HepG2 (cell line): Measurements from ENCODE around the gene PHRF1. TPM values are rescaled to one million over a fixed set of nuclear protein-coding genes. Genes with fewer than 3 reads are reported as not detected.

ENCODE experiments used
- CREB3 ChIP-seq: sonication (generic); formaldehyde crosslinking; IDR thresholded peaks from 2 replicates; pipeline ENCODE4 v1.5.0; 2020; ENCODE audit warnings: missing genetic modification reagents
- ELF1 ChIP-seq: sonication (generic); formaldehyde crosslinking; IDR thresholded peaks from 2 replicates; pipeline ENCODE4 v1.4.0; 2020; ENCODE audit warnings: missing genetic modification reagents
- KLF13 ChIP-seq: sonication (generic); formaldehyde crosslinking; IDR thresholded peaks from 2 replicates; pipeline ENCODE4 v1.4.0; 2020; ENCODE audit warnings: mild to moderate bottlenecking, missing genetic modification reagents
- KLF16 ChIP-seq, 2 experiments: sonication (generic) in 1 of 2; formaldehyde crosslinking in 1 of 2; IDR thresholded peaks; 2 replicates each; pipeline versions ENCODE4 v1.6.1 to v1.8.0; 2016 to 2023; ENCODE audit warnings: missing genetic modification reagents in 2 of 2, missing compliant biosample characterization in 1 of 2
- MXD4 ChIP-seq: IDR thresholded peaks from 2 replicates; pipeline ENCODE4 v1.6.1; 2016; ENCODE audit warnings: mild to moderate bottlenecking, missing biosample characterization, missing genetic modification reagents
- NFATC3 ChIP-seq: sonication (generic); formaldehyde crosslinking; IDR thresholded peaks from 2 replicates; pipeline ENCODE4 v1.5.1; 2020; ENCODE audit warnings: mild to moderate bottlenecking, missing genetic modification reagents
- PREB ChIP-seq: sonication (generic); formaldehyde crosslinking; IDR thresholded peaks from 2 replicates; pipeline ENCODE4 v1.4.0; 2020; ENCODE audit warnings: missing genetic modification reagents
- RORA ChIP-seq: sonication (generic); formaldehyde crosslinking; IDR thresholded peaks from 2 replicates; pipeline ENCODE4 v1.5.0; 2020; ENCODE audit warnings: mild to moderate bottlenecking, missing genetic modification reagents, moderate library complexity
- SOX13 ChIP-seq, 3 experiments: fragments of 450-650 bp in 1 of 3; sonication (generic) in 1 of 3; formaldehyde crosslinking in 1 of 3; IDR thresholded peaks in 2 of 3; conservative IDR thresholded peaks in 1 of 3; 2 replicates each; pipeline versions ENCODE4 v1.5.0 to v1.6.1; 2016 to 2020; ENCODE audit warnings: antibody characterized with exemption in 1 of 3, mild to moderate bottlenecking in 1 of 3, missing compliant biosample characterization in 1 of 3, missing genetic modification reagents in 1 of 3, moderate library complexity in 1 of 3
- TAF15 ChIP-seq: fragments of 200-400 bp; formaldehyde crosslinking; IDR thresholded peaks from one replicate; pipeline ENCODE4 v1.6.1; 2018; ENCODE audit warnings: mild to moderate bottlenecking, low read depth, low read length; ENCODE audit not compliant: poor library complexity, severe bottlenecking
- ZKSCAN5 ChIP-seq: sonication (generic); formaldehyde crosslinking; IDR thresholded peaks from 2 replicates; pipeline ENCODE4 v1.5.1; 2020; ENCODE audit warnings: mild to moderate bottlenecking, missing genetic modification reagents
- ZNF138 ChIP-seq: sonication (generic); formaldehyde crosslinking; IDR thresholded peaks from 2 replicates; pipeline ENCODE4 v1.5.0; 2020; ENCODE audit warnings: mild to moderate bottlenecking, low read depth, missing genetic modification reagents
- ZNF143 ChIP-seq: sonication (generic); formaldehyde crosslinking; IDR thresholded peaks from 2 replicates; pipeline ENCODE4 v1.4.0; 2020; ENCODE audit warnings: missing genetic modification reagents
- ZNF276 ChIP-seq: sonication (generic); formaldehyde crosslinking; IDR thresholded peaks from 2 replicates; pipeline ENCODE4 v1.4.0; 2020; ENCODE audit warnings: mild to moderate bottlenecking, low read depth, missing genetic modification reagents
- ZNF549 ChIP-seq: sonication (generic); formaldehyde crosslinking; IDR thresholded peaks from 2 replicates; pipeline ENCODE4 v1.5.0; 2020; ENCODE audit warnings: missing genetic modification reagents
- ZNF644 ChIP-seq: IDR thresholded peaks from 2 replicates; pipeline ENCODE4 v1.6.1; 2016; ENCODE audit warnings: low read depth
- ZNF746 ChIP-seq: sonication (generic); formaldehyde crosslinking; IDR thresholded peaks from 2 replicates; pipeline ENCODE4 v1.8.0; 2022; ENCODE audit warnings: mild to moderate bottlenecking, missing genetic modification reagents
- polyA plus RNA-seq, 8 experiments: library from polyadenylated mRNA; depleted of rRNA in 3 of 8; stranded (reverse) in 7 of 8; unstranded in 1 of 8; fragments of >200 nt; fragmentation: Illumina TruSeq in 4 of 8; extraction: Trizol in 4 of 8; gene quantifications; 2 replicates each; pipeline versions ENCODE4 v1.2.1 to v1.2.3, GENCODE V29; 2011 to 2016; ENCODE audit warnings: low read depth in 4 of 8, missing spikeins in 1 of 8, mixed read lengths in 1 of 8; ENCODE audit not compliant: insufficient read depth in 1 of 8
- total RNA-seq, 5 experiments: library from RNA; depleted of rRNA; stranded (reverse); fragments of >200 nt; fragmentation: Illumina TruSeq; extraction: Trizol; gene quantifications; 2 replicates each; pipeline ENCODE4 v1.2.3, GENCODE V29; 2016; ENCODE audit warnings: low read depth in 1 of 5
- TF ChIP-seq, protein P1 (sequence below): IDR thresholded peaks from 2 replicates; pipeline ENCODE4 v1.6.1; 2016; ENCODE audit warnings: control low read depth
- TF ChIP-seq, protein P2 (sequence below): sonication (generic); formaldehyde crosslinking; IDR thresholded peaks from 2 replicates; pipeline ENCODE4 v1.5.1; 2020; ENCODE audit warnings: missing genetic modification reagents, mild to moderate bottlenecking, borderline replicate concordance
- TF ChIP-seq, protein P3 (sequence below): sonication (generic); formaldehyde crosslinking; IDR thresholded peaks from 2 replicates; pipeline ENCODE4 v1.5.0; 2020; ENCODE audit warnings: mild to moderate bottlenecking, missing genetic modification reagents

PHRF1 gene
- total and polyA plus RNA-seq, 2 of the 13 experiments (the other 11 are each of a cell fraction or from before 2014, with no cell fraction given): 8.2 to 16.7 TPM

DNA sequence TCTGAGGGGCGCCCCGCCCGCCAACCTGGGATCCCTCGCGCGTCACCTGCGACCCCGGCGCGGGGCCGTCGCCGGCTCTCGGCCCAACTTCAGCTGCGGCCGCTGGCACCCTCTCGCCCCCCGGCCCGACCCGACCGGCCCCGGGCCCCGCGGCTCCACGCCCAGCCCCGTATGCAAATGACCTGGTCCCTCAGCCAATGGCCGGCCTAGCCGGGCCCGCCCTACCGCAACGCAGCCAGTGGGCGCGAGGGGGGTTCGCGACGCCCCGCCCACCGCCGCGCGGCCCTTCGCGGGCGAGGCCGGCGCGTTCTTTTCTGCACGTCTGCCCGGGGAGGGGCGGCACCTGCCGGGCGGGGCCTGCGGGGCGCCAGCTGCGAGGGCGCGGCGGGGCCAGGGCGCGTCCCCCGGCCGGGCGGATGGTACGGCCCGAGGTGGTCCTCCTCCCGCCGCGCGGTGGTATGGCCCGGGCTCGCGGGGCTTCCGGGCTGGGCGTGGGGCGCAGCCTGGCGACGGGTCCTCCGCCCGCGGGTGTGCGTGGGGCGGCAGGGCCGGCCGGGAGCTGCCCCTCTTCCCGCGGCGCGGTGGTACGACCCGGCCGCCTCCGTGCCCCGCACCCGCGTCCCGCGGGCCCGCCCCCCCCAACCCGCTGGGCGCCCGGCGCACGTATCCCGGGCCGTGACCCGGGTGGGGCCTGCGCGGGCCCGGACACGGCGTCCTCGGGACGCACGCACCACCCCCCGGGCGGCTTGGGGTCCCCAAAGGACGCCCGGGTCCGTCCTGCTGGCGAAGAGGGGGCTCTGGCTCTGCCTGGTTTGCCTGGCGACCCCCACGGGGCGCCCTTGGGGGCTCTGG lies 7.7 kb upstream of the PHRF1 start (continued):
- TF ChIP-seq ZNF276 (CRISPR knock-in tag) (no peak), TAF15 (no peak), CREB3 (CRISPR knock-in tag) (no peak), ZNF143 (CRISPR knock-in tag) (no peak), PREB (CRISPR knock-in tag) (no peak), SOX13 (IDR thresholded peaks at IDR 0.05) (no peak), SOX13 (CRISPR knock-in tag; conservative IDR thresholded peaks at IDR 0.05 in 1 of 2, IDR thresholded peaks at IDR 0.05 in 1 of 2) (no peak), KLF13 (CRISPR knock-in tag) (no peak), KLF16 (CRISPR knock-in tag; IDR thresholded peaks at IDR 0.05) (no peak), RORA (CRISPR knock-in tag) (no peak), NFATC3 (CRISPR knock-in tag) (no peak), ZNF644 (CRISPR knock-in tag) (no peak), ZNF138 (no peak), ZKSCAN5 (CRISPR knock-in tag) (no peak), MXD4 (no peak), ZNF746 (CRISPR knock-in tag) (no peak), ELF1 (no peak), ZNF549 (CRISPR knock-in tag) (no peak)
- TF ChIP-seq, protein P1, sequence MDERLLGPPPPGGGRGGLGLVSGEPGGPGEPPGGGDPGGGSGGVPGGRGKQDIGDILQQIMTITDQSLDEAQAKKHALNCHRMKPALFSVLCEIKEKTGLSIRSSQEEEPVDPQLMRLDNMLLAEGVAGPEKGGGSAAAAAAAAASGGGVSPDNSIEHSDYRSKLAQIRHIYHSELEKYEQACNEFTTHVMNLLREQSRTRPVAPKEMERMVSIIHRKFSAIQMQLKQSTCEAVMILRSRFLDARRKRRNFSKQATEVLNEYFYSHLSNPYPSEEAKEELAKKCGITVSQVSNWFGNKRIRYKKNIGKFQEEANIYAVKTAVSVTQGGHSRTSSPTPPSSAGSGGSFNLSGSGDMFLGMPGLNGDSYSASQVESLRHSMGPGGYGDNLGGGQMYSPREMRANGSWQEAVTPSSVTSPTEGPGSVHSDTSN: no peak
- TF ChIP-seq, protein P2, sequence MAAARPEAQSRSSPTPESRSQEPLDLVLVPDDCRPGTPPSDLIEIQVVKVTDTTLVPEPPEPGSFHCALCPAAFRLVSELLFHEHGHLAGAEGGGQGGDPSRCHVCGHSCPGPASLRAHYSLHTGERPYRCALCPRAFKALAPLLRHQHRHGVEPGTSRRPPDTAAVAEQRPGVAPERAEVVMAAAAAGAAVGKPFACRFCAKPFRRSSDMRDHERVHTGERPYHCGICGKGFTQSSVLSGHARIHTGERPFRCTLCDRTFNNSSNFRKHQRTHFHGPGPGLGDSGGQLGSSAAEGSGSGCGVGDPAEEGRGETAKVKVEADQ (CRISPR knock-in tag): no peak
- TF ChIP-seq, protein P3, sequence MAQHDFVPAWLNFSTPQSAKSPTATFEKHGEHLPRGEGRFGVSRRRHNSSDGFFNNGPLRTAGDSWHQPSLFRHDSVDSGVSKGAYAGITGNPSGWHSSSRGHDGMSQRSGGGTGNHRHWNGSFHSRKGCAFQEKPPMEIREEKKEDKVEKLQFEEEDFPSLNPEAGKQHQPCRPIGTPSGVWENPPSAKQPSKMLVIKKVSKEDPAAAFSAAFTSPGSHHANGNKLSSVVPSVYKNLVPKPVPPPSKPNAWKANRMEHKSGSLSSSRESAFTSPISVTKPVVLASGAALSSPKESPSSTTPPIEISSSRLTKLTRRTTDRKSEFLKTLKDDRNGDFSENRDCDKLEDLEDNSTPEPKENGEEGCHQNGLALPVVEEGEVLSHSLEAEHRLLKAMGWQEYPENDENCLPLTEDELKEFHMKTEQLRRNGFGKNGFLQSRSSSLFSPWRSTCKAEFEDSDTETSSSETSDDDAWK (CRISPR knock-in tag): no peak
